Endodermal cell (in vitro differentiated cells): Measurements from ENCODE around the gene SYT8. TPM values are rescaled to one million over a fixed set of nuclear protein-coding genes. Genes with fewer than 3 reads are reported as not detected.

Source experiments
- DNase-seq: peaks from one replicate; pipeline ENCODE4 v3.0.0-alpha.2; 2017
- H3K27ac ChIP-seq: 2 replicates; pipeline ENCODE4 v1.5.1; 2013; ENCODE audit warnings: mild to moderate bottlenecking, low read depth, low read length, moderate library complexity
- H3K27me3 ChIP-seq: 2 replicates; pipeline ENCODE4 v1.6.1; 2013; ENCODE audit warnings: mild to moderate bottlenecking, low read length, moderate library complexity; ENCODE audit not compliant: insufficient read depth, control insufficient read depth, poor library complexity, severe bottlenecking
- H3K36me3 ChIP-seq: 2 replicates; pipeline ENCODE4 v1.7.0; 2013; ENCODE audit warnings: mild to moderate bottlenecking, low read length, moderate library complexity; ENCODE audit not compliant: control insufficient read depth, insufficient read depth
- H3K4me1 ChIP-seq: one replicate; pipeline ENCODE4 v1.7.0; 2013; ENCODE audit warnings: low read length; ENCODE audit not compliant: control insufficient read depth, insufficient read depth
- H3K4me3 ChIP-seq: 2 replicates; pipeline ENCODE4 v1.5.1; 2013; ENCODE audit warnings: mild to moderate bottlenecking, low read length, moderate library complexity
- H3K9ac ChIP-seq: 2 replicates; pipeline ENCODE4 v1.6.1; 2013; ENCODE audit warnings: mild to moderate bottlenecking, low read length, moderate library complexity; ENCODE audit not compliant: poor library complexity, severe bottlenecking; ENCODE audit errors: extremely low read depth
- H3K9me3 ChIP-seq: 2 replicates; pipeline ENCODE4 v1.6.1; 2013; ENCODE audit warnings: mild to moderate bottlenecking, low read length, moderate library complexity; ENCODE audit not compliant: control insufficient read depth
- H3K27ac Mint-ChIP-seq: 2 replicates; pipeline ENCODE4 v1.8.0; 2020; ENCODE audit warnings: mixed read lengths
- H3K27me3 Mint-ChIP-seq: 2 replicates; pipeline ENCODE4 v1.8.0; 2021; ENCODE audit warnings: mild to moderate bottlenecking, mixed read lengths; ENCODE audit not compliant: insufficient read depth
- H3K36me3 Mint-ChIP-seq: 2 replicates; pipeline ENCODE4 v1.8.0; 2020; ENCODE audit warnings: low read depth, mixed read lengths
- H3K4me1 Mint-ChIP-seq: 2 replicates; pipeline ENCODE4 v1.8.0; 2020; ENCODE audit warnings: mixed read lengths
- H3K4me3 Mint-ChIP-seq: 2 replicates; pipeline ENCODE4 v1.8.0; 2020; ENCODE audit warnings: mild to moderate bottlenecking, moderate library complexity, mixed read lengths
- H3K9me3 Mint-ChIP-seq: 2 replicates; pipeline ENCODE4 v1.8.0; 2020; ENCODE audit warnings: mild to moderate bottlenecking, mixed read lengths
- WGBS, 2 experiments: methylation state at CpG; one replicate each; pipeline versions ENCODE4 v1.1.5 to v1.1.7; 2013; ENCODE audit warnings: missing lambda C conversion rate in 2 of 2, mixed read lengths in 1 of 2; ENCODE audit not compliant: insufficient coverage in 1 of 2, insufficient read length in 1 of 2; 5-methylcytosine and 5-hydroxymethylcytosine counted together
- total RNA-seq, 2 donors: library from RNA; stranded (reverse); fragmentation: NEBNext Ultra II Directional in 1 of 2; extraction: Animal tissue kit (Norgen Biotek cat#: 25700) in 1 of 2; gene quantifications; 2 replicates in 1 of 2; 3 replicates in 1 of 2; pipeline ENCODE4 v1.2.1, GENCODE V29; 2021
- TF ChIP-seq, protein P1 (sequence below): fragments of 200-600 bp; sonication (generic); conservative IDR thresholded peaks from 2 replicates; pipeline ENCODE4 v1.5.0; 2021; ENCODE audit warnings: antibody characterized with exemption, mild to moderate bottlenecking

Gene SYT8
- total RNA-seq, 2 donors from 2014 or later: not detected

DNA sequence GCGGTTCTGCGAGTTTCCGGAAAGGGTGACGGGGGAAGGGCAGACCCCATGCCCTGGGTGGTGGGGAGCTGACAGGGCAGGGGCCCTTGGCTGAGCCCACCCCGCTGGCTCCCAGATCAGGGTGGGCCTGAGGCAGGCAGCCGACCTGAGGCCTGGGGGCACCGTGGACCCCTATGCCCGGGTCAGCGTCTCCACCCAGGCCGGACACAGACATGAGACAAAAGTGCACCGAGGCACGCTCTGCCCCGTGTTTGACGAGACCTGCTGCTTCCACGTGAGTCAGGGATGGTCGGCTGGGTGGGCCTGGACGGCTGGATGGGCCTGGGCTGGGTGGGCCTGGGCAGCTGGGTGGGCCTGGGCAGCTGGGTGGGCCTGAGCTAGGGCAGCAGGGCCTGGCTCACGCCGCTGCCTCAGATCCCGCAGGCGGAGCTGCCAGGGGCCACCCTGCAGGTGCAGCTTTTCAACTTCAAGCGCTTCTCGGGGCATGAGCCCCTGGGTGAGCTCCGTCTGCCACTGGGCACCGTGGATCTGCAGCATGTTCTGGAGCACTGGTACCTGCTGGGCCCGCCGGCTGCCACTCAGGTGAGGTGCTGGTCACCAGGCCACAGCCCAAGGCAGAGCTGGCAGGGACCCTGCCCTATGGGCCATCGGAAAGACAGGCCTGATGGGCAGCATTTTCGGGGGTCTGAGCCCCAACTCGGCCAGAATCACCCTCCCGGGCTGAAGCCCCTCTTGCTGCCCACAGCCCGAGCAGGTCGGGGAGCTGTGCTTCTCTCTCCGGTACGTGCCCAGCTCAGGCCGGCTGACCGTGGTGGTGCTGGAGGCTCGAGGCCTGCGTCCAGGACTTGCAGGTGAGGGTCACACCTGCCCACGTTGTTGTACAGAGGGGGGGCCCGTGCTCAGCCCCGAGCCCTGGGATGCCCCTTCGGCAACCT lies 1.5 kb downstream of the SYT8 start:
- H3K4me3 ChIP-seq: no peak overlapping the region
- Mint-ChIP-seq H3K9me3 (no peaks in the 10 kb centered on the region), H3K4me3 (no peak overlapping the region), H3K4me1 (no peaks in the 10 kb centered on the region), H3K27me3 (peaks cover 16% of the 10 kb centered on the region), H3K36me3 (no peaks in the 10 kb centered on the region), H3K27ac (no peak overlapping the region)
- H3K36me3 ChIP-seq: no peaks in the 10 kb centered on the region
- H3K9ac ChIP-seq: no peak overlapping the region
- TF ChIP-seq, protein P1, sequence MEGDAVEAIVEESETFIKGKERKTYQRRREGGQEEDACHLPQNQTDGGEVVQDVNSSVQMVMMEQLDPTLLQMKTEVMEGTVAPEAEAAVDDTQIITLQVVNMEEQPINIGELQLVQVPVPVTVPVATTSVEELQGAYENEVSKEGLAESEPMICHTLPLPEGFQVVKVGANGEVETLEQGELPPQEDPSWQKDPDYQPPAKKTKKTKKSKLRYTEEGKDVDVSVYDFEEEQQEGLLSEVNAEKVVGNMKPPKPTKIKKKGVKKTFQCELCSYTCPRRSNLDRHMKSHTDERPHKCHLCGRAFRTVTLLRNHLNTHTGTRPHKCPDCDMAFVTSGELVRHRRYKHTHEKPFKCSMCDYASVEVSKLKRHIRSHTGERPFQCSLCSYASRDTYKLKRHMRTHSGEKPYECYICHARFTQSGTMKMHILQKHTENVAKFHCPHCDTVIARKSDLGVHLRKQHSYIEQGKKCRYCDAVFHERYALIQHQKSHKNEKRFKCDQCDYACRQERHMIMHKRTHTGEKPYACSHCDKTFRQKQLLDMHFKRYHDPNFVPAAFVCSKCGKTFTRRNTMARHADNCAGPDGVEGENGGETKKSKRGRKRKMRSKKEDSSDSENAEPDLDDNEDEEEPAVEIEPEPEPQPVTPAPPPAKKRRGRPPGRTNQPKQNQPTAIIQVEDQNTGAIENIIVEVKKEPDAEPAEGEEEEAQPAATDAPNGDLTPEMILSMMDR: no peak
- H3K27me3 ChIP-seq: peaks cover 24% of the 10 kb centered on the region
- DNase-seq: no peak
- whole genome bisulfite sequencing, 2 experiments: 90 to 91% methylated on average over 22 to 43 of the region's 43 CpGs
- H3K27ac ChIP-seq: no peak overlapping the region
- H3K4me1 ChIP-seq: no peaks in the 10 kb centered on the region
- no peaks in the 10 kb centered on the region for H3K9me3 ChIP-seq

DNA sequence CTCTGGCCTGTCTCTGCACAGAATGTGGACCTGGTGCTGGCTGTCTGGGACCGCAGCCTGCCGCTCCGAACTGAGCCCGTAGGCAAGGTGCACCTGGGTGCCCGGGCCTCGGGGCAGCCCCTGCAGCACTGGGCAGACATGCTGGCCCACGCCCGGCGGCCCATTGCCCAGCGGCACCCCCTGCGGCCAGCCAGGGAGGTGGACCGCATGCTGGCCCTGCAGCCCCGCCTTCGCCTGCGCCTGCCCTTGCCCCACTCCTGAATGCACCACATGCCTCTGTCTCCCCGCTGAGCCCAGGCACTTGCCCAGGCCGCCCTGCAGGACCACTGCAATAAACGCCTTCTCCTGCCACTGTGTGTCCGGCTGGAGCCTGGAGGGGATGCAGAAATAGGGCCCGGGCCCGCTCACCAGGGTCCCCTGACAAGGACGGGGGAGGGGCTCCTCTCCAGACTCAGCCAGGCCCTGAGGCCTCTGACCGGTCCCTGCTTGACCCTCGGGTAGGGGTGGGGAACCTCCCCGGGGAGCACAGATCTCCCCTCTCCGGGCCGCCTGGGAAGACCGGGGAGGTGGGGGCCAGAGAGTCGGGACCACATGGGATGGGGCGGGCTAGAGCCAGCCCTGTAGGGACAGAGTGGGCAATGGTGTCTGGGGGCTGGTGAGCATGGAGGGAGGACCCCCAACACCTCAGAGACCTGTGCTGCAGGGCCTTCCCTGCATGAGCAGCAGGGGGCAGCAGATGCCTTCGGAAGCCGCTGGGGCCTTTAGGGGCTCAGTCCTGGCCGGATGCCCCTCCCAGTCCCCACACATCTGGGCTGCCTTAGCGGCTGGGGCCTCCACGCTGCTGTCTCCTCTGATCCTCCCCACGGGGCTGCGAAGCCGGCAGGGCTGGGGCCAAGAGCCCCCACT lies 2.6 kb downstream of the SYT8 start:
- Mint-ChIP-seq H3K9me3 (no peaks in the 10 kb centered on the region), H3K4me3 (no peak overlapping the region), H3K4me1 (no peaks in the 10 kb centered on the region), H3K36me3 (no peaks in the 10 kb centered on the region), H3K27me3 (peaks cover 12% of the 10 kb centered on the region), H3K27ac (no peak overlapping the region)
- TF ChIP-seq, protein P1: peak; percentile 93
- Histone ChIP-seq H3K9ac (no peak overlapping the region), H3K4me1 (no peaks in the 10 kb centered on the region), H3K27me3 (peaks cover 16% of the 10 kb centered on the region), H3K9me3 (no peaks in the 10 kb centered on the region), H3K4me3 (no peak overlapping the region), H3K27ac (no peak overlapping the region), H3K36me3 (no peaks in the 10 kb centered on the region)
- DNase-seq: peak; percentile 92
- 71 to 76% methylated on average over 17 to 38 of the region's 38 CpGs for WGBS, 2 experiments

DNA sequence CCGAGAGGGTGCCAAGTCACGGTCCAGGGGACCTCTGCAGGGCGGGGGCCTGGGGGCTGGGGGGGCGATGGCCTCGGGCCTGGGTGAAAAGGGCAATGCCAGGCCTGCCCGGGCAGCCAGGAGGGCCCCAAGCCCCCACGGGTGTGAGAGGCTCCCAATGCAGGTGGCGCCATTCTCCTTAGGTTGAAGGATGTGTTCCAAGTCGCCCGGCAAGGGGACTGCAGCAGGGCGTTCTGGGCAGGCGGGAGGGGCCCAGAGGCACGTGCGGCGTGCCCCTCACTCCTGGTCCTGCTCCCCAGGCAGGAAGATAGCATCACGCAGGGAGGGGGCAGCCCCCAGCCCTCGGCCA lies 3.3 kb downstream of the SYT8 start:
- Mint-ChIP-seq H3K27me3 (peaks cover 8% of the 10 kb centered on the region), H3K4me3 (no peak overlapping the region), H3K36me3 (no peaks in the 10 kb centered on the region), H3K9me3 (no peaks in the 10 kb centered on the region), H3K27ac (no peak overlapping the region), H3K4me1 (no peaks in the 10 kb centered on the region)
- Histone ChIP-seq H3K9ac (no peak overlapping the region), H3K27ac (no peak overlapping the region), H3K4me3 (no peak overlapping the region), H3K36me3 (no peaks in the 10 kb centered on the region), H3K9me3 (no peaks in the 10 kb centered on the region), H3K4me1 (no peaks in the 10 kb centered on the region), H3K27me3 (peaks cover 10% of the 10 kb centered on the region)
- WGBS, 2 experiments: 82 to 92% methylated on average over 4 to 17 of the region's 17 CpGs
- TF ChIP-seq, protein P1: no peak
- no peak for DNase-seq
